CD14-positive monocyte (primary cell): Measurements from ENCODE around the gene TAF1B. TPM values are rescaled to one million over a fixed set of nuclear protein-coding genes. Genes with fewer than 3 reads are reported as not detected.

Experiments used
- DNase-seq, 3 donors: peaks; one replicate each; pipeline ENCODE4 v3.0.0-alpha.2; 2011 to 2022
- H2AFZ ChIP-seq: 2 replicates; pipeline ENCODE4 v1.6.0; 2012; ENCODE audit warnings: mild to moderate bottlenecking, low read depth, low read length, inconsistent platforms; ENCODE audit not compliant: insufficient read depth, poor library complexity, severe bottlenecking
- H3K27ac ChIP-seq, 2 donors: 1 replicate in 1 of 2; 2 replicates in 1 of 2; pipeline ENCODE4 v1.5.1; 2012 to 2013; ENCODE audit warnings: low read length in 2 of 2, control low read depth in 1 of 2, inconsistent platforms in 1 of 2, low read depth in 1 of 2, mild to moderate bottlenecking in 1 of 2
- H3K27me3 ChIP-seq, 2 donors: one replicate each; pipeline versions ENCODE4 v1.6.0 to v1.6.1; 2011 to 2013; ENCODE audit warnings: low read length in 2 of 2; ENCODE audit not compliant: control insufficient read depth in 2 of 2, insufficient read depth in 2 of 2
- H3K36me3 ChIP-seq, 2 donors: replicated peaks in 1 of 2; 1 replicate in 1 of 2; 2 replicates in 1 of 2; pipeline versions ENCODE4 v1.5.1 to v1.6.1; 2012 to 2013; ENCODE audit warnings: low read length in 2 of 2, control low read depth in 1 of 2, inconsistent platforms in 1 of 2, mild to moderate bottlenecking in 1 of 2; ENCODE audit not compliant: insufficient read depth in 2 of 2, control insufficient read depth in 1 of 2
- H3K4me1 ChIP-seq, 2 donors: 1 replicate in 1 of 2; 2 replicates in 1 of 2; pipeline versions ENCODE4 v1.5.1 to v1.6.1; 2012 to 2013; ENCODE audit warnings: low read length in 2 of 2, control low read depth in 1 of 2, inconsistent platforms in 1 of 2, mild to moderate bottlenecking in 1 of 2, moderate library complexity in 1 of 2; ENCODE audit not compliant: insufficient read depth in 2 of 2, control insufficient read depth in 1 of 2
- H3K4me2 ChIP-seq: replicated peaks from 2 replicates; pipeline ENCODE3; 2012; ENCODE audit warnings: low read length, moderate library complexity, mild to moderate bottlenecking; ENCODE audit not compliant: poor library complexity, severe bottlenecking; ENCODE audit errors: extremely low read depth
- H3K4me3 ChIP-seq, 3 experiments: fragments of 200-600 bp in 1 of 3; sonication (generic) in 1 of 3; replicated peaks in 1 of 3; 1 replicate in 2 of 3; 2 replicates in 1 of 3; pipeline ENCODE4 v1.5.1; 2011 to 2013; ENCODE audit warnings: low read length in 3 of 3, mild to moderate bottlenecking in 3 of 3, control low read depth in 2 of 3, low read depth in 2 of 3, inconsistent platforms in 1 of 3, moderate library complexity in 1 of 3
- H3K79me2 ChIP-seq: 2 replicates; pipeline ENCODE4 v1.6.0; 2012; ENCODE audit warnings: mild to moderate bottlenecking, control low read depth, inconsistent platforms, low read length, moderate library complexity; ENCODE audit not compliant: insufficient read depth
- H3K9ac ChIP-seq: 2 replicates; pipeline ENCODE4 v1.6.0; 2017; ENCODE audit warnings: low read length, mild to moderate bottlenecking; ENCODE audit not compliant: insufficient read depth, poor library complexity, severe bottlenecking
- H3K9me3 ChIP-seq, 2 donors: replicated peaks in 1 of 2; 1 replicate in 1 of 2; 2 replicates in 1 of 2; pipeline versions ENCODE4 v1.5.1 to v1.6.1; 2012 to 2013; ENCODE audit warnings: low read length in 2 of 2, control low read depth in 1 of 2; ENCODE audit not compliant: control insufficient read depth in 1 of 2, insufficient read depth in 1 of 2
- H4K20me1 ChIP-seq: 2 replicates; pipeline ENCODE4 v1.6.0; 2012; ENCODE audit warnings: mild to moderate bottlenecking, low read length, control low read depth, moderate library complexity; ENCODE audit not compliant: insufficient read depth
- H3K27ac Mint-ChIP-seq, 7 donors: one replicate each; pipeline ENCODE4 v1.8.0; 2020; ENCODE audit warnings: mild to moderate bottlenecking in 7 of 7, mixed read lengths in 7 of 7, moderate library complexity in 6 of 7, inconsistent platforms in 2 of 7
- H3K27me3 Mint-ChIP-seq, 3 donors: one replicate each; pipeline ENCODE4 v1.8.0; 2021 to 2022; ENCODE audit warnings: low read depth in 3 of 3, mild to moderate bottlenecking in 3 of 3, mixed read lengths in 3 of 3, moderate library complexity in 3 of 3, inconsistent platforms in 1 of 3
- H3K36me3 Mint-ChIP-seq, 2 donors: one replicate each; pipeline ENCODE4 v1.8.0; 2020; ENCODE audit warnings: mixed read lengths in 2 of 2, inconsistent platforms in 1 of 2, mild to moderate bottlenecking in 1 of 2
- H3K4me1 Mint-ChIP-seq: one replicate; pipeline ENCODE4 v1.8.0; 2020; ENCODE audit warnings: mild to moderate bottlenecking, mixed read lengths
- H3K4me3 Mint-ChIP-seq, 2 donors: one replicate each; pipeline ENCODE4 v1.8.0; 2020; ENCODE audit warnings: mild to moderate bottlenecking in 2 of 2, mixed read lengths in 2 of 2, moderate library complexity in 1 of 2
- H3K9me3 Mint-ChIP-seq, 7 donors: one replicate each; pipeline ENCODE4 v1.8.0; 2020 to 2022; ENCODE audit warnings: mixed read lengths in 7 of 7, mild to moderate bottlenecking in 6 of 7, moderate library complexity in 6 of 7, inconsistent platforms in 2 of 7
- CTCF ChIP-seq: fragments of 200-600 bp; IDR thresholded peaks from one replicate; pipeline ENCODE4 v1.8.0; 2022; ENCODE audit warnings: antibody characterized with exemption, mild to moderate bottlenecking
- WGBS: methylation state at CpG from one replicate; pipeline ENCODE4 v1.1.5; 2013; ENCODE audit warnings: missing lambda C conversion rate; ENCODE audit not compliant: insufficient coverage; 5-methylcytosine and 5-hydroxymethylcytosine counted together
- intact Hi-C, 2 donors: fragments of 100-400 bp; cut with micrococcal nuclease; formaldehyde crosslinking; loops; one replicate each; pipeline versions ENCODE4 v1.15.0 to v1.15.1; 2023
- polyA plus RNA-seq, 3 donors: library from polyadenylated mRNA; depleted of rRNA in 1 of 3; unstranded in 2 of 3; stranded (reverse) in 1 of 3; fragments of 300-500 nt in 2 of 3; fragments of >200 nt in 1 of 3; fragmentation: Illumina TruSeq in 2 of 3; gene quantifications; 1 replicate in 2 of 3; 2 replicates in 1 of 3; pipeline ENCODE4 v1.2.3, GENCODE V29; 2012 to 2021

The TAF1B gene
- polyA plus RNA-seq, 3 donors = 6.0 to 8.4 (median 7.2) TPM

GRCh38 chr2:9842487-9843228 lies 616 bp upstream of the TAF1B start:
- peaks cover 29 to 45% of the 10 kb centered on the region in 2 donors for H3K4me1 ChIP-seq
- H3K79me2 ChIP-seq = peaks cover 42% of the 10 kb centered on the region
- Mint-ChIP-seq H3K27ac (peak overlapping the region; percentile 86 to 94 (median 90)), H3K4me3 (peak overlapping the region; percentile 95 to 96), H3K4me1 (peaks cover 42% of the 10 kb centered on the region), H3K9me3 (peaks cover 0 to 2% (median 0%) of the 10 kb centered on the region in 7 donors), H3K36me3 (peaks cover 15 to 17% of the 10 kb centered on the region in 2 donors), H3K27me3 (peaks cover 0 to 6% (median 3%) of the 10 kb centered on the region in 3 donors)
- H3K9ac ChIP-seq = peak overlapping the region; percentile 84
- WGBS = 3% methylated on average over 15 of the region's 21 CpGs
- no peaks in the 10 kb centered on the region for H4K20me1 ChIP-seq
- H2AFZ ChIP-seq = peak overlapping the region; percentile 94
- peak overlapping the region; percentile 61 to 87 for H3K27ac ChIP-seq
- no peak for DNase-seq
- H3K4me3 ChIP-seq = peak overlapping the region; percentile 57 to 92 (median 58)
- peaks cover 10 to 20% of the 10 kb centered on the region in 2 donors for H3K36me3 ChIP-seq
- H3K27me3 ChIP-seq = no peaks in the 10 kb centered on the region
- peak overlapping the region; percentile 83 for H3K4me2 ChIP-seq
- H3K9me3 ChIP-seq = no peaks in the 10 kb centered on the region
- no peak for TF ChIP-seq CTCF
- intact Hi-C loops = no loop called here

GRCh38 chr2:9844036-9844483 lies 786 bp downstream of the TAF1B start:
- 33% methylated on average over 3 of the region's 15 CpGs for WGBS

More at GRCh38 chr2:9844036-9844483, 786 bp downstream of the TAF1B start:
- peak overlapping the region; percentile 84 for H3K9ac ChIP-seq
- no peak for DNase-seq
- peaks cover 29 to 45% of the 10 kb centered on the region in 2 donors for H3K4me1 ChIP-seq
- peaks cover 51% of the 10 kb centered on the region for H3K79me2 ChIP-seq
- no peaks in the 10 kb centered on the region for H3K27me3 ChIP-seq
- Mint-ChIP-seq H3K4me3 (peak overlapping the region; percentile 95 to 96), H3K36me3 (peaks cover 25 to 27% of the 10 kb centered on the region in 2 donors), H3K4me1 (peaks cover 42% of the 10 kb centered on the region), H3K27me3 (peaks cover 0 to 3% (median 3%) of the 10 kb centered on the region in 3 donors), H3K27ac (peak overlapping the region; percentile 86 to 94 (median 90)), H3K9me3 (peaks cover 0 to 2% (median 0%) of the 10 kb centered on the region in 7 donors)
- no peaks in the 10 kb centered on the region for H4K20me1 ChIP-seq
- peak overlapping the region; percentile 83 for H3K4me2 ChIP-seq
- peak overlapping the region; percentile 61 to 87 for H3K27ac ChIP-seq
- peak overlapping the region; percentile 57 to 92 (median 58) for H3K4me3 ChIP-seq
- TF ChIP-seq CTCF = no peak
- no peaks in the 10 kb centered on the region for H3K9me3 ChIP-seq
- peak overlapping the region; percentile 94 for H2AFZ ChIP-seq
- peaks cover 10 to 23% of the 10 kb centered on the region in 2 donors for H3K36me3 ChIP-seq
- intact Hi-C loops = no loop called here
